Amygdala (tissue), 56 donors: ENCODE data around the gene ZFAND6.

Experiments used
- DNase-seq, 56 donors: peaks; one replicate each; lab custom pipeline; 2025; lab: John Stamatoyannopoulos, UW

Gene ZFAND6

GRCh38 chr15:80183306-80183705 lies 123.8 kb downstream of the ZFAND6 start:
- DNase-seq = no peak

GRCh38 chr15:80183886-80184285 lies 124.4 kb downstream of the ZFAND6 start:
- peak in 2 of 56 donors; percentile 6 to 11 for DNase-seq

- DNase-seq = no peak
These were observed 125.1 kb downstream of the ZFAND6 start for GRCh38 chr15:80184554-80184953.

- no peak for DNase-seq
These were observed 125.7 kb downstream of the ZFAND6 start for GRCh38 chr15:80185152-80185551.

- DNase-seq = no peak
These were observed 126.6 kb downstream of the ZFAND6 start for GRCh38 chr15:80186066-80186465.

- no peak for DNase-seq
These were observed 127.1 kb downstream of the ZFAND6 start for GRCh38 chr15:80186597-80186996.
